Neuron (in vitro differentiated cells): ENCODE measurements around the gene ANKRD66.

Source experiments
- H2AFZ ChIP-seq: one replicate; pipeline ENCODE4 v1.6.1; 2013; ENCODE audit warnings: low read depth, mild to moderate bottlenecking, inconsistent platforms, low read length, moderate library complexity
- H3K27me3 ChIP-seq: one replicate; pipeline ENCODE4 v1.6.1; 2013; ENCODE audit warnings: low read length; ENCODE audit not compliant: insufficient read depth
- H3K36me3 ChIP-seq: one replicate; pipeline ENCODE4 v1.6.1; 2013; ENCODE audit warnings: low read length; ENCODE audit not compliant: insufficient read depth
- H3K4me1 ChIP-seq: one replicate; pipeline ENCODE4 v1.6.1; 2013; ENCODE audit warnings: low read length; ENCODE audit not compliant: insufficient read depth
- H3K4me3 ChIP-seq: 2 replicates; pipeline ENCODE4 v1.5.1; 2013; ENCODE audit warnings: mild to moderate bottlenecking, low read length, moderate library complexity
- H3K9me3 ChIP-seq: one replicate; pipeline ENCODE4 v1.6.1; 2013; ENCODE audit warnings: low read length

The ANKRD66 gene

GRCh38 chr6:46746696-46747095, at the start of gene ANKRD66:
ANKRD66 (plus strand) TSS chr6:46746933; CDS start chr6:46751949, 5,016 bp downstream.
- H3K4me3 ChIP-seq = no peak within 1 kb of the TSS
- H3K36me3 ChIP-seq = no peaks in the 10 kb centered on the region
- no peak within 1 kb of the TSS for H2AFZ ChIP-seq
- H3K4me1 ChIP-seq = no peaks in the 10 kb centered on the region
- no peaks in the 10 kb centered on the region for H3K9me3 ChIP-seq
- H3K27me3 ChIP-seq = no peaks in the 10 kb centered on the region

- no peak overlapping the region for H3K4me3 ChIP-seq
- no peaks in the 10 kb centered on the region for H3K4me1 ChIP-seq
- H3K27me3 ChIP-seq = no peaks in the 10 kb centered on the region
- H3K9me3 ChIP-seq = no peaks in the 10 kb centered on the region
- no peaks in the 10 kb centered on the region for H3K36me3 ChIP-seq
- no peak overlapping the region for H2AFZ ChIP-seq
These were observed 46.8 kb upstream of the ANKRD66 start for GRCh38 chr6:46699970-46700369.

GRCh38 chr6:46704562-46704961, 42.2 kb upstream of the ANKRD66 start:
- H3K27me3 ChIP-seq = no peaks in the 10 kb centered on the region
- no peak overlapping the region for H2AFZ ChIP-seq
- H3K4me3 ChIP-seq = no peak overlapping the region
- H3K36me3 ChIP-seq = no peaks in the 10 kb centered on the region
- H3K9me3 ChIP-seq = no peaks in the 10 kb centered on the region
- H3K4me1 ChIP-seq = no peaks in the 10 kb centered on the region

GRCh38 chr6:46706464-46706863, 40.3 kb upstream of the ANKRD66 start:
- Histone ChIP-seq H3K4me3 (no peak overlapping the region), H3K4me1 (no peaks in the 10 kb centered on the region), H3K9me3 (no peaks in the 10 kb centered on the region), H2AFZ (no peak overlapping the region), H3K36me3 (no peaks in the 10 kb centered on the region), H3K27me3 (no peaks in the 10 kb centered on the region)

- no peaks in the 10 kb centered on the region for H3K27me3 ChIP-seq
- no peaks in the 10 kb centered on the region for H3K36me3 ChIP-seq
- no peak overlapping the region for H2AFZ ChIP-seq
- no peaks in the 10 kb centered on the region for H3K4me1 ChIP-seq
- no peak overlapping the region for H3K4me3 ChIP-seq
- no peaks in the 10 kb centered on the region for H3K9me3 ChIP-seq
These were observed 35.2 kb upstream of the ANKRD66 start for GRCh38 chr6:46711491-46711890.

- no peaks in the 10 kb centered on the region for H3K36me3 ChIP-seq
- no peak overlapping the region for H2AFZ ChIP-seq
- no peaks in the 10 kb centered on the region for H3K27me3 ChIP-seq
- no peak overlapping the region for H3K4me3 ChIP-seq
- no peaks in the 10 kb centered on the region for H3K9me3 ChIP-seq
- no peaks in the 10 kb centered on the region for H3K4me1 ChIP-seq
These were observed 31.6 kb upstream of the ANKRD66 start for GRCh38 chr6:46715141-46715540.

- Histone ChIP-seq H3K4me3 (no peak overlapping the region), H3K36me3 (no peaks in the 10 kb centered on the region)
These were observed 27.6 kb upstream of the ANKRD66 start for GRCh38 chr6:46719099-46719498.

GRCh38 chr6:46720401-46720800, 26.3 kb upstream of the ANKRD66 start:
- Histone ChIP-seq H2AFZ (no peak overlapping the region), H3K4me1 (no peaks in the 10 kb centered on the region), H3K36me3 (no peaks in the 10 kb centered on the region), H3K27me3 (no peaks in the 10 kb centered on the region), H3K4me3 (no peak overlapping the region), H3K9me3 (no peaks in the 10 kb centered on the region)

More at GRCh38 chr6:46719099-46719498, 27.6 kb upstream of the ANKRD66 start:
- Histone ChIP-seq H3K4me1 (no peaks in the 10 kb centered on the region), H2AFZ (no peak overlapping the region), H3K27me3 (no peaks in the 10 kb centered on the region), H3K9me3 (no peaks in the 10 kb centered on the region)

- Histone ChIP-seq H3K4me1 (peaks cover 2% of the 10 kb centered on the region), H2AFZ (no peak overlapping the region), H3K36me3 (no peaks in the 10 kb centered on the region), H3K4me3 (no peak overlapping the region), H3K9me3 (no peaks in the 10 kb centered on the region), H3K27me3 (peaks cover 29% of the 10 kb centered on the region)
These were observed 16.9 kb upstream of the ANKRD66 start for GRCh38 chr6:46729787-46730326.

GRCh38 chr6:46730921-46731461, 15.7 kb upstream of the ANKRD66 start:
- peaks cover 40% of the 10 kb centered on the region for H3K27me3 ChIP-seq
- H3K36me3 ChIP-seq = no peaks in the 10 kb centered on the region
- H3K4me3 ChIP-seq = no peak overlapping the region
- no peak overlapping the region for H2AFZ ChIP-seq
- no peaks in the 10 kb centered on the region for H3K9me3 ChIP-seq
- peaks cover 8% of the 10 kb centered on the region for H3K4me1 ChIP-seq

- no peak overlapping the region for H2AFZ ChIP-seq
- no peaks in the 10 kb centered on the region for H3K9me3 ChIP-seq
- peaks cover 53% of the 10 kb centered on the region for H3K27me3 ChIP-seq
- H3K36me3 ChIP-seq = no peaks in the 10 kb centered on the region
- no peak overlapping the region for H3K4me3 ChIP-seq
- peaks cover 8% of the 10 kb centered on the region for H3K4me1 ChIP-seq
These were observed 13.4 kb upstream of the ANKRD66 start for GRCh38 chr6:46733341-46733801.

- Histone ChIP-seq H3K36me3 (no peaks in the 10 kb centered on the region), H2AFZ (peak within 1 kb of the TSS; percentile 32), H3K4me3 (peak within 1 kb of the TSS; percentile 34), H3K4me1 (peaks cover 8% of the 10 kb centered on the region), H3K27me3 (peaks cover 53% of the 10 kb centered on the region), H3K9me3 (no peaks in the 10 kb centered on the region)
These were observed 11.6 kb upstream of the ANKRD66 start, which contains the start of gene PLA2G7 for GRCh38 chr6:46734867-46735719. PLA2G7 (minus strand) TSS chr6:46735375; CDS start chr6:46722891, 12,484 bp downstream.

- H3K9me3 ChIP-seq = no peaks in the 10 kb centered on the region
- peaks cover 8% of the 10 kb centered on the region for H3K4me1 ChIP-seq
- no peak overlapping the region for H2AFZ ChIP-seq
- H3K27me3 ChIP-seq = peaks cover 53% of the 10 kb centered on the region
- no peak overlapping the region for H3K4me3 ChIP-seq
- H3K36me3 ChIP-seq = no peaks in the 10 kb centered on the region
These were observed 11.1 kb upstream of the ANKRD66 start for GRCh38 chr6:46735720-46736031.
